ENCODE measurements around the gene SHQ1.

DNA sequence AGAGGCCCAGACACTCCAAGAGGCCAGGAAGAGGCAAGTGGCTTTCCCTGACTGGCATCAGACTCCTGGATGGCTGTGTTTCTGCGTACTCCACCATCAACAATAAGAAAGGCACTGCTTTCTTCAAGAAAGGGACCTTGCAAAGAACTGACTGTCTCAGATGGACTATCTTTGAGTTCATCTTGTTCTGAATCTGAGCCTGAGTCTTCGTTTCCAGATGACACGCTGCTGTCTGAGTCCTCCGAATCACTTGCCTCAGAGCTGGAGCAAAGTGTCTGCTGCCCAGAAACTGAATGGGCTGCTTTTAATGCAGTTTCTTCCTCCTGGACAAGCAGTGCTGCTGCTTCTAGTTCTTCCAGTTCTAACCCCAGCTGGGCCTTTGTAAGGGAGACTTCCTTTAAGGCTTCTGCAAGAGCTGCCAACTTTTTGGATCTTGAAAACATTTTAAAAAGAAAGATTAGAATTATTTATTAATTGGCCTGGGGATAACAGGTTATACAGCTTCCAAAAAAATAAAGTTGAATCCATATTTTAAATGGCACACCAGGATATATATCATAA, 97.8 kb downstream of the SHQ1 start:
- TF ChIP-seq, protein P1, sequence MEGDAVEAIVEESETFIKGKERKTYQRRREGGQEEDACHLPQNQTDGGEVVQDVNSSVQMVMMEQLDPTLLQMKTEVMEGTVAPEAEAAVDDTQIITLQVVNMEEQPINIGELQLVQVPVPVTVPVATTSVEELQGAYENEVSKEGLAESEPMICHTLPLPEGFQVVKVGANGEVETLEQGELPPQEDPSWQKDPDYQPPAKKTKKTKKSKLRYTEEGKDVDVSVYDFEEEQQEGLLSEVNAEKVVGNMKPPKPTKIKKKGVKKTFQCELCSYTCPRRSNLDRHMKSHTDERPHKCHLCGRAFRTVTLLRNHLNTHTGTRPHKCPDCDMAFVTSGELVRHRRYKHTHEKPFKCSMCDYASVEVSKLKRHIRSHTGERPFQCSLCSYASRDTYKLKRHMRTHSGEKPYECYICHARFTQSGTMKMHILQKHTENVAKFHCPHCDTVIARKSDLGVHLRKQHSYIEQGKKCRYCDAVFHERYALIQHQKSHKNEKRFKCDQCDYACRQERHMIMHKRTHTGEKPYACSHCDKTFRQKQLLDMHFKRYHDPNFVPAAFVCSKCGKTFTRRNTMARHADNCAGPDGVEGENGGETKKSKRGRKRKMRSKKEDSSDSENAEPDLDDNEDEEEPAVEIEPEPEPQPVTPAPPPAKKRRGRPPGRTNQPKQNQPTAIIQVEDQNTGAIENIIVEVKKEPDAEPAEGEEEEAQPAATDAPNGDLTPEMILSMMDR (IDR thresholded peaks at IDR 0.05), result no peak
- TF ChIP-seq POLR2A (IDR thresholded peaks at IDR 0.05; ENCODE audit: low read depth) (no peak), EP300 (IDR thresholded peaks at IDR 0.05) (no peak)

Measured in esophagus muscularis mucosa (tissue), 4 donors.